IMR-90 (cell line): ENCODE data around the gene HDGFL3. TPM values are rescaled to one million over a fixed set of nuclear protein-coding genes. Genes with fewer than 3 reads are reported as not detected.

Source experiments
- ATAC-seq: fragments of 200-7000 bp; cut with Tn5 transposase; 2 replicates; pipeline ENCODE4 v1.9.1; 2020; ENCODE audit warnings: low read depth, mild to moderate bottlenecking, moderate library complexity
- BruUV-seq: library from RNA; stranded (reverse); fragments of 400-500 nt; replicated peaks from 2 replicates; lab custom pipeline; 2021; lab: Mats Ljungman, UMichigan
- CTCF ChIA-PET: fragments of 300-600 bp; formaldehyde crosslinking; extraction: SDS; loops from one replicate; lab custom pipeline; 2021; ENCODE audit warnings: antibody characterized with exemption; lab: Yijun Ruan, JAX
- POLR2A ChIA-PET: fragments of 300-600 bp; sonication (Branson Sonifier 250); formaldehyde crosslinking; loops from one replicate; lab custom pipeline; 2022; ENCODE audit warnings: antibody characterized with exemption; ENCODE audit not compliant: unreplicated experiment; lab: Charles Lee
- DNase-seq: peaks from one replicate; pipeline ENCODE4 v3.0.0; 2013
- H2AFZ ChIP-seq: replicated peaks from 2 replicates; pipeline ENCODE3; 2013; ENCODE audit warnings: low read length, mild to moderate bottlenecking; ENCODE audit not compliant: poor library complexity
- H2AK5ac ChIP-seq: 2 replicates; pipeline ENCODE4 v1.6.1; 2013; ENCODE audit warnings: low read depth, low read length, inconsistent platforms
- H2AK9ac ChIP-seq: replicated peaks from 2 replicates; pipeline ENCODE3; 2013; ENCODE audit warnings: mild to moderate bottlenecking, low read depth, low read length, moderate library complexity; ENCODE audit not compliant: poor library complexity
- H2BK120ac ChIP-seq: 2 replicates; pipeline ENCODE4 v1.6.1; 2013; ENCODE audit warnings: low read depth, low read length, inconsistent platforms
- H2BK15ac ChIP-seq: 3 replicates; pipeline ENCODE4 v1.6.1; 2013; ENCODE audit warnings: low read depth, low read length, inconsistent platforms
- H2BK20ac ChIP-seq: 2 replicates; pipeline ENCODE4 v1.6.1; 2013; ENCODE audit warnings: low read depth, mild to moderate bottlenecking, inconsistent platforms, low read length, moderate library complexity
- H2BK5ac ChIP-seq: 2 replicates; pipeline ENCODE4 v1.6.1; 2013; ENCODE audit warnings: mild to moderate bottlenecking, low read depth, low read length, inconsistent platforms; ENCODE audit not compliant: poor library complexity, severe bottlenecking
- H3K14ac ChIP-seq: replicated peaks from 2 replicates; pipeline ENCODE4 v1.6.1; 2013; ENCODE audit warnings: low read depth, low read length, inconsistent platforms
- H3K18ac ChIP-seq: 2 replicates; pipeline ENCODE4 v1.6.1; 2013; ENCODE audit warnings: low read depth, low read length, control low read depth
- H3K23ac ChIP-seq: 2 replicates; pipeline ENCODE4 v1.6.1; 2013; ENCODE audit warnings: low read depth, low read length, inconsistent platforms
- H3K27ac ChIP-seq: 2 replicates; pipeline ENCODE4 v1.5.1; 2013; ENCODE audit warnings: mild to moderate bottlenecking, control low read depth, low read length; ENCODE audit not compliant: insufficient read depth
- H3K27me3 ChIP-seq: 2 replicates; pipeline ENCODE4 v1.6.1; 2013; ENCODE audit warnings: low read length; ENCODE audit not compliant: control insufficient read depth, insufficient read depth
- H3K36me3 ChIP-seq: 2 replicates; pipeline ENCODE4 v1.6.1; 2013; ENCODE audit warnings: low read length, mixed read lengths; ENCODE audit not compliant: control insufficient read depth, insufficient read depth
- H3K4ac ChIP-seq: 2 replicates; pipeline ENCODE4 v1.6.1; 2013; ENCODE audit warnings: low read depth, low read length, inconsistent platforms
- H3K4me1 ChIP-seq: 2 replicates; pipeline ENCODE4 v1.6.1; 2013; ENCODE audit warnings: low read length, mixed read lengths; ENCODE audit not compliant: control insufficient read depth, insufficient read depth
- H3K4me2 ChIP-seq: 2 replicates; pipeline ENCODE4 v1.6.1; 2013; ENCODE audit warnings: low read depth, mild to moderate bottlenecking, control low read depth, low read length, moderate library complexity
- H3K4me3 ChIP-seq: 2 replicates; pipeline ENCODE4 v1.5.1; 2013; ENCODE audit warnings: low read depth, mild to moderate bottlenecking, control low read depth, low read length, moderate library complexity; ENCODE audit not compliant: insufficient read depth
- H3K56ac ChIP-seq: 2 replicates; pipeline ENCODE4 v1.6.1; 2013; ENCODE audit warnings: low read length, inconsistent platforms; ENCODE audit not compliant: insufficient read depth; ENCODE audit errors: extremely low read depth
- H3K79me1 ChIP-seq, 2 experiments: 2 replicates each; pipeline ENCODE4 v1.6.1; 2013; ENCODE audit warnings: low read length in 2 of 2, inconsistent platforms in 1 of 2, low read depth in 1 of 2
- H3K9ac ChIP-seq: 2 replicates; pipeline ENCODE4 v1.6.1; 2013; ENCODE audit warnings: low read depth, low read length, control low read depth
- H3K9me1 ChIP-seq: 2 replicates; pipeline ENCODE4 v1.6.1; 2013; ENCODE audit warnings: low read length, inconsistent platforms; ENCODE audit not compliant: insufficient read depth
- H3K9me3 ChIP-seq: 2 replicates; pipeline ENCODE4 v1.6.1; 2013; ENCODE audit warnings: low read length; ENCODE audit not compliant: control insufficient read depth, insufficient read depth
- H4K20me1 ChIP-seq: 2 replicates; pipeline ENCODE4 v1.6.1; 2013; ENCODE audit warnings: low read length, inconsistent platforms; ENCODE audit not compliant: insufficient read depth
- H4K5ac ChIP-seq: 2 replicates; pipeline ENCODE4 v1.6.1; 2013; ENCODE audit warnings: mild to moderate bottlenecking, low read depth, low read length, control low read depth
- H4K8ac ChIP-seq, 2 experiments: 2 replicates each; pipeline ENCODE4 v1.6.1; 2013; ENCODE audit warnings: low read depth in 2 of 2, low read length in 2 of 2, control low read depth in 1 of 2, inconsistent platforms in 1 of 2
- H4K91ac ChIP-seq: 2 replicates; pipeline ENCODE4 v1.6.1; 2013; ENCODE audit warnings: low read depth, low read length, inconsistent platforms; ENCODE audit not compliant: insufficient read depth
- CHD1 ChIP-seq: IDR thresholded peaks from 2 replicates; pipeline ENCODE4 v1.6.1; 2012; ENCODE audit warnings: low read depth, low read length, improper control_type of control experiment
- MAFK ChIP-seq: IDR thresholded peaks from 2 replicates; pipeline ENCODE4 v1.6.1; 2012; ENCODE audit warnings: low read depth, low read length, improper control_type of control experiment
- MAZ ChIP-seq: IDR thresholded peaks from 2 replicates; pipeline ENCODE4 v1.6.1; 2012; ENCODE audit warnings: low read depth, mild to moderate bottlenecking, low read length, improper control_type of control experiment, moderate library complexity, borderline replicate concordance
- MXI1 ChIP-seq: IDR thresholded peaks from 2 replicates; pipeline ENCODE4 v1.6.1; 2012; ENCODE audit warnings: low read depth, mild to moderate bottlenecking, low read length, moderate library complexity, borderline replicate concordance
- RCOR1 ChIP-seq: IDR thresholded peaks from 2 replicates; pipeline ENCODE4 v1.6.1; 2012; ENCODE audit warnings: mild to moderate bottlenecking, low read length, improper control_type of control experiment; ENCODE audit not compliant: insufficient replicate concordance
- RFX5 ChIP-seq: IDR thresholded peaks from 2 replicates; pipeline ENCODE4 v1.8.0; 2012; ENCODE audit warnings: low read depth, mild to moderate bottlenecking, low read length, moderate library complexity
- SMC3 ChIP-seq: fragments of 150-350 bp; IDR thresholded peaks from 2 replicates; pipeline ENCODE4 v1.6.1; 2016; ENCODE audit warnings: low read depth, mild to moderate bottlenecking, antibody characterized with exemption, low read length, moderate library complexity
- WGBS, 2 experiments: methylation state at CpG; one replicate each; pipeline versions ENCODE4 v1.1.5 to v1.1.7; 2013; ENCODE audit warnings: missing lambda C conversion rate in 2 of 2; ENCODE audit not compliant: insufficient read length in 1 of 2; ENCODE audit errors: extremely low coverage in 2 of 2; 5-methylcytosine and 5-hydroxymethylcytosine counted together
- dilution Hi-C: fragments of 300-500 bp; cut with HindIII; formaldehyde crosslinking; loops from one replicate; pipeline ENCODE4 v1.14.3; 2018; ENCODE audit warnings: low sequenced_read_pairs; ENCODE audit not compliant: unreplicated experiment
- in situ Hi-C: fragments of 300-500 bp; cut with MboI; formaldehyde crosslinking; loops from 3 replicates; pipeline ENCODE4 v1.14.3; 2019; ENCODE audit warnings: low sequenced_read_pairs, inconsistent platforms, mixed read lengths
- intact Hi-C: fragments of 100-400 bp; cut with micrococcal nuclease; formaldehyde crosslinking; loops from 2 replicates; pipeline ENCODE4 v1.10.0; 2022
- polyA plus RNA-seq, 3 experiments: library from polyadenylated mRNA; depleted of rRNA; stranded (reverse); fragments of >200 nt; gene quantifications; 2 replicates each; pipeline ENCODE4 v1.2.3, GENCODE V29; 2012; ENCODE audit warnings: low replicate concordance in 1 of 3
- total RNA-seq: library from RNA; depleted of rRNA; stranded (reverse); fragments of >200 nt; gene quantifications from 2 replicates; pipeline ENCODE4 v1.2.3, GENCODE V29; 2012
- TF ChIP-seq, protein P1 (sequence below): fragments of 150-350 bp; IDR thresholded peaks from 2 replicates; pipeline ENCODE4 v1.6.1; 2017; ENCODE audit warnings: mild to moderate bottlenecking, antibody characterized with exemption, low read length, low read depth

Gene HDGFL3
- total and polyA plus RNA-seq, 2 of the 4 experiments (the other 2 are of a cell fraction): 9.5 to 18.1 TPM

DNA sequence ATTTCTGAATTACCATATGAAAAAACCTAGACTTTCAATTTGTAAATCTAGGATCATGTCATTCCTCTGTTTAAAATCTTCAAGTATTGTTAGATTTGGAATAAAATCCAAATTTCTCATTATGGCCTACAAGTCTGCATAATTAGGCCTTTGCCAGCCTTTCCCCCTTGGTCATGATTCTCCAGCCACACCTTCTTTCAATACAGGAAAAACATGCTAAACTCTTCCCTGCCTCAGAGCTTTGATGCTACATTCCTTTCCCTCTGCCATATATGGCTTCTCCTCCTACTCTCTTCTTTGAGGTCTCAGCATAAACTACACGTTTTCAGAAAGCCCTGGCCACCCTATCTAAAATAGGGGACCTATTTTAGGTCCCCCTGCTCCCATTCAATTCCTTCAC lies 51.7 kb downstream of the HDGFL3 start:
- H4K91ac ChIP-seq: no peak overlapping the region
- no peak overlapping the region for H2BK120ac ChIP-seq
- TF ChIP-seq MXI1 (no peak), RFX5 (no peak), SMC3 (no peak), CHD1 (no peak), MAFK (no peak), RCOR1 (no peak), MAZ (no peak)
- TF ChIP-seq, protein P1, sequence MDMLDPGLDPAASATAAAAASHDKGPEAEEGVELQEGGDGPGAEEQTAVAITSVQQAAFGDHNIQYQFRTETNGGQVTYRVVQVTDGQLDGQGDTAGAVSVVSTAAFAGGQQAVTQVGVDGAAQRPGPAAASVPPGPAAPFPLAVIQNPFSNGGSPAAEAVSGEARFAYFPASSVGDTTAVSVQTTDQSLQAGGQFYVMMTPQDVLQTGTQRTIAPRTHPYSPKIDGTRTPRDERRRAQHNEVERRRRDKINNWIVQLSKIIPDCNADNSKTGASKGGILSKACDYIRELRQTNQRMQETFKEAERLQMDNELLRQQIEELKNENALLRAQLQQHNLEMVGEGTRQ: no peak
- WGBS, 2 experiments: no CpG with 5 or more reads among the region's 1 CpG
- no peak overlapping the region for H2AFZ ChIP-seq
- H3K27ac ChIP-seq: no peak overlapping the region
- no peak overlapping the region for H3K56ac ChIP-seq
- H2BK5ac ChIP-seq: no peak overlapping the region
- H2AK9ac ChIP-seq: no peak overlapping the region
- no peak overlapping the region for H3K4me3 ChIP-seq
- DNase-seq (no peak), ATAC-seq (no peak)
- H4K20me1 ChIP-seq: no peaks in the 10 kb centered on the region
- in situ Hi-C loops: no loop called here
- H3K18ac ChIP-seq: no peak overlapping the region
- no TSS peak for BruUV-seq
- no peak overlapping the region for H2BK20ac ChIP-seq
- no peak overlapping the region for H2AK5ac ChIP-seq
- no peak overlapping the region for H3K9ac ChIP-seq
- no peaks in the 10 kb centered on the region for H3K4me1 ChIP-seq
- H3K36me3 ChIP-seq: peaks cover 15% of the 10 kb centered on the region
- dilution Hi-C loops: no loop called here
- no peak overlapping the region for H4K8ac ChIP-seq
- H3K9me3 ChIP-seq: no peaks in the 10 kb centered on the region
- ChIA-PET CTCF (no interaction called here), POLR2A (no interaction called here)
- H3K9me1 ChIP-seq: no peaks in the 10 kb centered on the region
- no peak overlapping the region for H3K4me2 ChIP-seq
- H3K27me3 ChIP-seq: no peaks in the 10 kb centered on the region
- no peak overlapping the region for H3K4ac ChIP-seq
- no peak overlapping the region for H3K14ac ChIP-seq
- no peak overlapping the region for H3K23ac ChIP-seq
- H4K5ac ChIP-seq: no peak overlapping the region
- intact Hi-C loops: no loop called here
- H3K79me1 ChIP-seq: peaks cover 4 to 20% of the 10 kb centered on the region in 2 experiments
- no peak overlapping the region for H2BK15ac ChIP-seq
